ENCODE data around the gene PARD3B. TPM values are rescaled to one million over a fixed set of nuclear protein-coding genes. Genes with fewer than 3 reads are reported as not detected.

PARD3B gene
- total RNA-seq, 1 experiment from 2014 or later, result 7.6 TPM

GRCh38 chr2:204933735-204934374 is 388.6 kb downstream of the PARD3B start:
- no peaks in the 10 kb centered on the region for H3K9me3 ChIP-seq (ENCODE audit: low read depth, low read length, poor library complexity, severe bottlenecking)
- H3K36me3 ChIP-seq (ENCODE audit: insufficient read depth, low read length, poor library complexity, severe bottlenecking), result no peaks in the 10 kb centered on the region
- no TSS peak for BruUV-seq (replicated peaks)
- no peaks in the 10 kb centered on the region for H3K27me3 ChIP-seq (replicated peaks; ENCODE audit: insufficient read depth, low read depth, low read length, poor library complexity)
- intact Hi-C loops (cut with micrococcal nuclease; ENCODE audit: unreplicated experiment), result no loop called here
- POLR2A ChIA-PET (ENCODE audit: low non-redundant PET), result no interaction called here
- no peak for TF ChIP-seq CTCF (conservative IDR thresholded peaks at IDR 0.05; ENCODE audit: low read depth, low read length)
- TF ChIP-seq EZH2 (IDR thresholded peaks at IDR 0.05; ENCODE audit: borderline replicate concordance, low read depth, low read length, poor library complexity, severe bottlenecking), result no peak
- CTCF ChIA-PET, result no interaction called here
- DNase-seq (ENCODE audit: low spot score), result no peak
- no peaks in the 10 kb centered on the region for H3K4me1 ChIP-seq (ENCODE audit: insufficient read depth, low read length, poor library complexity, severe bottlenecking)
- H3K27ac ChIP-seq (ENCODE audit: low read depth, low read length, poor library complexity, severe bottlenecking), result no peak overlapping the region
- no peak overlapping the region for H3K4me3 ChIP-seq (ENCODE audit: low read depth, low read length, poor library complexity, severe bottlenecking)

- DNase-seq (ENCODE audit: low spot score), result no peak
- no peaks in the 10 kb centered on the region for H3K27me3 ChIP-seq (replicated peaks; ENCODE audit: insufficient read depth, low read depth, low read length, poor library complexity)
- POLR2A ChIA-PET (ENCODE audit: low non-redundant PET), result no interaction called here
- H3K9me3 ChIP-seq (ENCODE audit: low read depth, low read length, poor library complexity, severe bottlenecking), result no peaks in the 10 kb centered on the region
- CTCF ChIA-PET, result no interaction called here
- H3K4me1 ChIP-seq (ENCODE audit: insufficient read depth, low read length, poor library complexity, severe bottlenecking), result no peaks in the 10 kb centered on the region
- TF ChIP-seq CTCF (conservative IDR thresholded peaks at IDR 0.05; ENCODE audit: low read depth, low read length), result no peak
- no peak for TF ChIP-seq EZH2 (IDR thresholded peaks at IDR 0.05; ENCODE audit: borderline replicate concordance, low read depth, low read length, poor library complexity, severe bottlenecking)
- intact Hi-C loops (cut with micrococcal nuclease; ENCODE audit: unreplicated experiment), result no loop called here
- no TSS peak for BruUV-seq (replicated peaks)
- no peak overlapping the region for H3K4me3 ChIP-seq (ENCODE audit: low read depth, low read length, poor library complexity, severe bottlenecking)
- H3K27ac ChIP-seq (ENCODE audit: low read depth, low read length, poor library complexity, severe bottlenecking), result no peak overlapping the region
- no peaks in the 10 kb centered on the region for H3K36me3 ChIP-seq (ENCODE audit: insufficient read depth, low read length, poor library complexity, severe bottlenecking)
Measured at GRCh38 chr2:204944927-204945326, 399.7 kb downstream of the PARD3B start.

- Histone ChIP-seq H3K27me3 (replicated peaks; ENCODE audit: insufficient read depth, low read depth, low read length, poor library complexity) (no peaks in the 10 kb centered on the region), H3K4me1 (ENCODE audit: insufficient read depth, low read length, poor library complexity, severe bottlenecking) (no peaks in the 10 kb centered on the region), H3K27ac (ENCODE audit: low read depth, low read length, poor library complexity, severe bottlenecking) (no peak overlapping the region), H3K4me3 (ENCODE audit: low read depth, low read length, poor library complexity, severe bottlenecking) (no peak overlapping the region), H3K36me3 (ENCODE audit: insufficient read depth, low read length, poor library complexity, severe bottlenecking) (no peaks in the 10 kb centered on the region), H3K9me3 (ENCODE audit: low read depth, low read length, poor library complexity, severe bottlenecking) (no peaks in the 10 kb centered on the region)
- intact Hi-C loops (cut with micrococcal nuclease; ENCODE audit: unreplicated experiment), result no loop called here
- POLR2A ChIA-PET (ENCODE audit: low non-redundant PET), result no interaction called here
- CTCF ChIA-PET, result no interaction called here
- BruUV-seq (replicated peaks), result no TSS peak
- no peak for TF ChIP-seq EZH2 (IDR thresholded peaks at IDR 0.05; ENCODE audit: borderline replicate concordance, low read depth, low read length, poor library complexity, severe bottlenecking)
- no peak for TF ChIP-seq CTCF (conservative IDR thresholded peaks at IDR 0.05; ENCODE audit: low read depth, low read length)
- no peak for DNase-seq (ENCODE audit: low spot score)
Measured at GRCh38 chr2:204945376-204945775, 400.1 kb downstream of the PARD3B start.

Measured in A673 (cell line).